H9 (cell line): Measurements from ENCODE around the gene FLT3. TPM values are rescaled to one million over a fixed set of nuclear protein-coding genes. Genes with fewer than 3 reads are reported as not detected.

Experiments used
- DNase-seq: peaks from one replicate; pipeline ENCODE4 v3.0.0-alpha.2; 2017
- H2AFZ ChIP-seq: one replicate; pipeline ENCODE4 v1.6.1; 2013; ENCODE audit warnings: mild to moderate bottlenecking, low read length, control low read depth, moderate library complexity
- H2AK5ac ChIP-seq: 2 replicates; pipeline ENCODE4 v1.6.1; 2013; ENCODE audit warnings: low read length, control low read depth, mixed read lengths; ENCODE audit not compliant: insufficient read length
- H2BK120ac ChIP-seq: one replicate; pipeline ENCODE4 v1.6.1; 2013; ENCODE audit warnings: low read depth, mild to moderate bottlenecking, low read length, control low read depth, inconsistent platforms; ENCODE audit not compliant: poor library complexity, severe bottlenecking
- H2BK12ac ChIP-seq: 2 replicates; pipeline ENCODE4 v1.6.1; 2013; ENCODE audit warnings: low read length, control low read depth, mixed read lengths, low read depth; ENCODE audit not compliant: insufficient read length
- H2BK15ac ChIP-seq: 2 replicates; pipeline ENCODE4 v1.6.1; 2013; ENCODE audit warnings: low read depth, low read length, control low read depth
- H2BK20ac ChIP-seq: one replicate; pipeline ENCODE4 v1.6.1; 2013; ENCODE audit warnings: low read depth, mild to moderate bottlenecking, low read length, control low read depth, inconsistent platforms; ENCODE audit not compliant: poor library complexity, severe bottlenecking
- H2BK5ac ChIP-seq: 2 replicates; pipeline ENCODE4 v1.6.1; 2013; ENCODE audit warnings: low read length, control low read depth, mixed read lengths; ENCODE audit not compliant: insufficient read length
- H3K14ac ChIP-seq: 2 replicates; pipeline ENCODE4 v1.6.1; 2013; ENCODE audit warnings: low read length, control low read depth; ENCODE audit not compliant: insufficient read depth
- H3K18ac ChIP-seq: 2 replicates; pipeline ENCODE4 v1.6.1; 2013; ENCODE audit warnings: low read depth, mild to moderate bottlenecking, mixed read lengths, low read length, control low read depth; ENCODE audit not compliant: insufficient read length
- H3K23ac ChIP-seq: 2 replicates; pipeline ENCODE4 v1.6.1; 2013; ENCODE audit warnings: low read length, control low read depth, mixed read lengths, low read depth; ENCODE audit not compliant: insufficient read length
- H3K23me2 ChIP-seq: 2 replicates; pipeline ENCODE4 v1.6.1; 2013; ENCODE audit warnings: low read depth, mild to moderate bottlenecking, mixed read lengths, low read length, control low read depth; ENCODE audit not compliant: insufficient read length, poor library complexity, severe bottlenecking
- H3K27ac ChIP-seq: 2 replicates; pipeline ENCODE4 v1.5.1; 2013; ENCODE audit warnings: low read length, control low read depth, mixed read lengths, low read depth; ENCODE audit not compliant: insufficient read length
- H3K27me3 ChIP-seq: 2 replicates; pipeline ENCODE4 v1.6.1; 2013; ENCODE audit warnings: low read length, control low read depth, inconsistent platforms; ENCODE audit not compliant: insufficient read depth
- H3K4ac ChIP-seq: 2 replicates; pipeline ENCODE4 v1.6.1; 2013; ENCODE audit warnings: low read depth, mild to moderate bottlenecking, control low read depth, inconsistent platforms, low read length, moderate library complexity
- H3K4me1 ChIP-seq: 2 replicates; pipeline ENCODE4 v1.6.1; 2013; ENCODE audit warnings: low read length, control low read depth, inconsistent platforms; ENCODE audit not compliant: insufficient read depth
- H3K4me2 ChIP-seq: 2 replicates; pipeline ENCODE4 v1.6.1; 2013; ENCODE audit warnings: low read length, control low read depth, mixed read lengths; ENCODE audit not compliant: insufficient read length, insufficient read depth
- H3K56ac ChIP-seq: 2 replicates; pipeline ENCODE4 v1.6.1; 2013; ENCODE audit warnings: low read depth, mild to moderate bottlenecking, mixed read lengths, low read length, control low read depth; ENCODE audit not compliant: insufficient read length
- H3K79me1 ChIP-seq: 2 replicates; pipeline ENCODE4 v1.6.1; 2013; ENCODE audit warnings: low read depth, mild to moderate bottlenecking, moderate library complexity, low read length, control low read depth, inconsistent platforms; ENCODE audit not compliant: insufficient read depth, poor library complexity, severe bottlenecking
- H3K79me2 ChIP-seq: 2 replicates; pipeline ENCODE4 v1.6.1; 2013; ENCODE audit warnings: low read length, control low read depth, inconsistent platforms; ENCODE audit not compliant: insufficient read depth
- H3K9ac ChIP-seq: 2 replicates; pipeline ENCODE4 v1.6.1; 2013; ENCODE audit warnings: low read length, control low read depth, mixed read lengths; ENCODE audit not compliant: insufficient read length; ENCODE audit errors: extremely low read depth
- H3K9me3 ChIP-seq: one replicate; pipeline ENCODE4 v1.6.1; 2013; ENCODE audit warnings: low read depth, low read length, inconsistent platforms; ENCODE audit not compliant: control insufficient read depth
- H3T11ph ChIP-seq: one replicate; pipeline ENCODE4 v1.6.1; 2013; ENCODE audit warnings: mild to moderate bottlenecking, low read length, control low read depth, inconsistent platforms
- H4K20me1 ChIP-seq: one replicate; pipeline ENCODE4 v1.6.1; 2013; ENCODE audit not compliant: control insufficient read depth, insufficient read length, insufficient read depth
- H4K5ac ChIP-seq: 2 replicates; pipeline ENCODE4 v1.6.1; 2013; ENCODE audit warnings: low read depth, mild to moderate bottlenecking, mixed read lengths, low read length, control low read depth; ENCODE audit not compliant: insufficient read length
- H4K8ac ChIP-seq: replicated peaks from 2 replicates; pipeline ENCODE4 v1.6.1; 2013; ENCODE audit warnings: low read length, control low read depth, mixed read lengths, low read depth; ENCODE audit not compliant: insufficient read length
- H4K91ac ChIP-seq: 2 replicates; pipeline ENCODE4 v1.6.1; 2013; ENCODE audit warnings: low read depth, mild to moderate bottlenecking, moderate library complexity, mixed read lengths, low read length, control low read depth; ENCODE audit not compliant: insufficient read length
- H3K27ac Mint-ChIP-seq, 3 experiments: 2 replicates in 2 of 3; 3 replicates in 1 of 3; pipeline ENCODE4 v1.8.0; 2020 to 2021; ENCODE audit warnings: mixed read lengths in 3 of 3, mild to moderate bottlenecking in 1 of 3, moderate library complexity in 1 of 3
- H3K27me3 Mint-ChIP-seq: 2 replicates; pipeline ENCODE4 v1.8.0; 2021; ENCODE audit warnings: low read depth, mild to moderate bottlenecking, moderate library complexity, mixed read lengths
- H3K36me3 Mint-ChIP-seq, 3 experiments: 2 replicates in 2 of 3; 3 replicates in 1 of 3; pipeline ENCODE4 v1.8.0; 2020 to 2021; ENCODE audit warnings: low read depth in 3 of 3, mixed read lengths in 3 of 3; ENCODE audit not compliant: insufficient read depth in 1 of 3
- H3K4me1 Mint-ChIP-seq, 2 experiments: 2 replicates each; pipeline ENCODE4 v1.8.0; 2020; ENCODE audit warnings: mixed read lengths in 2 of 2
- H3K4me3 Mint-ChIP-seq, 2 experiments: 2 replicates in 1 of 2; 3 replicates in 1 of 2; pipeline ENCODE4 v1.8.0; 2020 to 2021; ENCODE audit warnings: mild to moderate bottlenecking in 2 of 2, mixed read lengths in 2 of 2, moderate library complexity in 1 of 2
- H3K9me3 Mint-ChIP-seq, 2 experiments: 2 replicates in 1 of 2; 3 replicates in 1 of 2; pipeline ENCODE4 v1.8.0; 2020; ENCODE audit warnings: mild to moderate bottlenecking in 2 of 2, mixed read lengths in 2 of 2, moderate library complexity in 1 of 2
- WGBS: extraction: QIAGEN DNeasy Blood & Tissue Kit; methylation state at CpG from one replicate; pipeline ENCODE4 v1.1.7; 2013; ENCODE audit warnings: missing lambda C conversion rate, low lambda C conversion rate, mixed read lengths; ENCODE audit not compliant: insufficient read length; ENCODE audit errors: extremely low coverage; 5-methylcytosine and 5-hydroxymethylcytosine counted together
- total RNA-seq: library from RNA; stranded (reverse); gene quantifications from 2 replicates; pipeline ENCODE4 v1.2.1, GENCODE V29; 2021
- TF ChIP-seq, protein P1 (sequence below): fragments of 200-600 bp; sonication (generic); conservative IDR thresholded peaks from 3 replicates; pipeline ENCODE4 v1.8.0; 2021; ENCODE audit warnings: antibody characterized with exemption, mild to moderate bottlenecking

FLT3 gene
- total RNA-seq, 1 experiment from 2014 or later: 0.44 TPM

- Histone ChIP-seq H2AK5ac (no peak overlapping the region), H2BK15ac (no peak overlapping the region), H3K4ac (no peak overlapping the region), H3K18ac (no peak overlapping the region), H3K23me2 (no peaks in the 10 kb centered on the region), H2BK20ac (no peak overlapping the region), H3K27me3 (peaks cover 98% of the 10 kb centered on the region), H3K79me2 (no peaks in the 10 kb centered on the region), H3K23ac (no peak overlapping the region), H2AFZ (no peak overlapping the region), H3K4me1 (peaks cover 9% of the 10 kb centered on the region), H3K9me3 (no peaks in the 10 kb centered on the region), H4K8ac (no peak overlapping the region), H3T11ph (no peak overlapping the region), H3K14ac (no peak overlapping the region), H3K9ac (no peak overlapping the region), H2BK12ac (no peak overlapping the region), H3K56ac (no peak overlapping the region), H4K20me1 (peaks cover 4% of the 10 kb centered on the region), H3K79me1 (no peaks in the 10 kb centered on the region), H4K91ac (no peak overlapping the region), H2BK5ac (no peak overlapping the region), H2BK120ac (no peak overlapping the region), H3K4me2 (peak overlapping the region; percentile 17), H4K5ac (no peak overlapping the region), H3K27ac (no peak overlapping the region)
- peaks cover 100% of the 10 kb centered on the region for H3K27me3 Mint-ChIP-seq
- H3K9me3 Mint-ChIP-seq: peaks cover 7 to 24% of the 10 kb centered on the region in 2 experiments
- H3K27ac Mint-ChIP-seq: peak overlapping the region in 1 of 3 experiments; percentile 78; a peak in 1 of 7 replicates
- TF ChIP-seq, protein P1, sequence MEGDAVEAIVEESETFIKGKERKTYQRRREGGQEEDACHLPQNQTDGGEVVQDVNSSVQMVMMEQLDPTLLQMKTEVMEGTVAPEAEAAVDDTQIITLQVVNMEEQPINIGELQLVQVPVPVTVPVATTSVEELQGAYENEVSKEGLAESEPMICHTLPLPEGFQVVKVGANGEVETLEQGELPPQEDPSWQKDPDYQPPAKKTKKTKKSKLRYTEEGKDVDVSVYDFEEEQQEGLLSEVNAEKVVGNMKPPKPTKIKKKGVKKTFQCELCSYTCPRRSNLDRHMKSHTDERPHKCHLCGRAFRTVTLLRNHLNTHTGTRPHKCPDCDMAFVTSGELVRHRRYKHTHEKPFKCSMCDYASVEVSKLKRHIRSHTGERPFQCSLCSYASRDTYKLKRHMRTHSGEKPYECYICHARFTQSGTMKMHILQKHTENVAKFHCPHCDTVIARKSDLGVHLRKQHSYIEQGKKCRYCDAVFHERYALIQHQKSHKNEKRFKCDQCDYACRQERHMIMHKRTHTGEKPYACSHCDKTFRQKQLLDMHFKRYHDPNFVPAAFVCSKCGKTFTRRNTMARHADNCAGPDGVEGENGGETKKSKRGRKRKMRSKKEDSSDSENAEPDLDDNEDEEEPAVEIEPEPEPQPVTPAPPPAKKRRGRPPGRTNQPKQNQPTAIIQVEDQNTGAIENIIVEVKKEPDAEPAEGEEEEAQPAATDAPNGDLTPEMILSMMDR: no peak
- WGBS: no CpG with 5 or more reads among the region's 13 CpGs
- H3K36me3 Mint-ChIP-seq: no peaks in the 10 kb centered on the region
- DNase-seq: peak; percentile 89
- H3K4me1 Mint-ChIP-seq: peaks cover 26 to 37% of the 10 kb centered on the region in 2 experiments
- H3K4me3 Mint-ChIP-seq: peak overlapping the region in 1 of 2 experiments; percentile 60; a peak in 2 of 5 replicates
Observed at GRCh38 chr13:27971236-27971645, 129.1 kb downstream of the FLT3 start.
